Stomach (tissue), 9 donors: ENCODE measurements around the gene SPATA31E1. TPM values are rescaled to one million over a fixed set of nuclear protein-coding genes. Genes with fewer than 3 reads are reported as not detected.

ENCODE experiments used
- DNase-seq, 2 donors: peaks; one replicate each; pipeline versions ENCODE4 v3.0.0 to v3.0.0-alpha.2; 2013 to 2019
- H3K27ac ChIP-seq, 5 donors: fragments of 200-600 bp in 4 of 5; sonication (generic) in 4 of 5; one replicate each; pipeline ENCODE4 v1.5.1; 2013 to 2019; ENCODE audit warnings: mild to moderate bottlenecking in 1 of 5, moderate library complexity in 1 of 5
- H3K27me3 ChIP-seq, 3 donors: fragments of 200-600 bp; sonication (generic); one replicate each; pipeline ENCODE4 v1.5.1; 2017 to 2019; ENCODE audit warnings: mixed run types in 1 of 3
- H3K36me3 ChIP-seq, 4 donors: fragments of 200-600 bp; sonication (generic); 1 replicate in 3 of 4; 2 replicates in 1 of 4; pipeline ENCODE4 v1.5.1; 2016 to 2019
- H3K4me1 ChIP-seq, 4 donors: fragments of 200-600 bp; sonication (generic); one replicate each; pipeline ENCODE4 v1.5.1; 2016 to 2019
- H3K4me3 ChIP-seq, 4 donors: fragments of 200-600 bp; sonication (generic) in 3 of 4; one replicate each; pipeline ENCODE4 v1.5.1; 2016 to 2019; ENCODE audit warnings: mild to moderate bottlenecking in 1 of 4
- H3K9me3 ChIP-seq, 4 donors: fragments of 200-600 bp; sonication (generic); one replicate each; pipeline ENCODE4 v1.5.1; 2016 to 2019
- EP300 ChIP-seq: sonication (generic); formaldehyde crosslinking; IDR thresholded peaks from one replicate; pipeline ENCODE4 v1.6.1; 2017; ENCODE audit warnings: antibody characterized with exemption
- POLR2A ChIP-seq, 4 donors: fragments of 450-650 bp; IDR thresholded peaks; one replicate each; pipeline ENCODE4 v1.6.1; 2016; ENCODE audit warnings: antibody characterized with exemption in 4 of 4, control low read depth in 2 of 4, mild to moderate bottlenecking in 1 of 4, moderate library complexity in 1 of 4
- POLR2AphosphoS5 ChIP-seq, 3 donors: sonication (generic); formaldehyde crosslinking; IDR thresholded peaks; one replicate each; pipeline ENCODE4 v1.6.1; 2016; ENCODE audit warnings: antibody characterized with exemption in 3 of 3
- WGBS, 5 donors: extraction: QIAGEN DNeasy Blood & Tissue Kit in 3 of 5; methylation state at CpG; one replicate each; pipeline versions ENCODE4 v1.1.5 to v1.1.7; 2013 to 2018; 5-methylcytosine and 5-hydroxymethylcytosine counted together
- intact Hi-C: fragments of 100-400 bp; cut with DNase I; formaldehyde crosslinking; loops from one replicate; pipeline ENCODE4 v1.15.1; 2023; ENCODE audit warnings: low total_unique reads
- polyA plus RNA-seq, 3 donors: library from polyadenylated mRNA; stranded (reverse); fragments of 200-250 nt; gene quantifications; one replicate each; pipeline ENCODE4 v1.2.3, GENCODE V29; 2013
- total RNA-seq, 5 donors: library from RNA; depleted of rRNA; stranded (reverse); fragments of >200 nt; gene quantifications; one replicate each; pipeline versions ENCODE4 v1.1.0 to v1.2.3, GENCODE V29; 2014 to 2016
- TF ChIP-seq, protein P1 (sequence below), 7 experiments: fragments of 450-650 bp in 4 of 7; fragments of 200-600 bp in 3 of 7; sonication (generic) in 3 of 7; IDR thresholded peaks; one replicate each; pipeline ENCODE4 v1.5.1; 2016 to 2019; ENCODE audit warnings: antibody characterized with exemption in 7 of 7, control low read depth in 2 of 7, mild to moderate bottlenecking in 1 of 7
- donor health status: healthy with polysubstance abuse.
- donor health status: Bipolar disorder and iron deficiency.
- donor health status: healthy.

The SPATA31E1 gene
- total and polyA plus RNA-seq, 8 donors = not detected

DNA sequence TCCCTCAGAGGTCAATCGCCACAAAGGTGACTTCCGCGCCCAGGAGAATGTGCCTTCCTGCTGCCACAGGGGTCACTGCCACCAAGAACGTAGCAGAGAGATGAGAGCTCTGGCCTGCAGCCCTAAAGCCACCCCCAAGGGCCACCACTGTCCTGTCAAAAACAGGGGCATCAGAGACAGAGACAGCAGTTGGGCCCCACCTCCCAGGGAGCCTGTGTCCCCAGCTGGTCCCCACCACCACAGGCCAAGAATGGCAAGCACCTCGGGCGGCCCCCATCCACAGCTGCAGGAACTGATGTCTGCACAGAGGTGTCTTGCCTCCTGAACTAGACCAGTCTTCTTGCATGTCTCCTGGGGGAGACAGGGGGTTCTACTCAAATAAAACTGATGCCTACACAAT, 5.8 kb downstream of the SPATA31E1 start:
- Histone ChIP-seq H3K4me1 (no peaks in the 10 kb centered on the region), H3K27me3 (peaks cover 0 to 7% (median 0%) of the 10 kb centered on the region in 3 donors), H3K27ac (no peak overlapping the region), H3K9me3 (no peaks in the 10 kb centered on the region), H3K4me3 (no peak overlapping the region), H3K36me3 (no peaks in the 10 kb centered on the region)
- 69 to 80% (median 75%) methylated on average over 2 to 6 of the region's 6 CpGs for WGBS, 5 donors
- DNase-seq = no peak
- TF ChIP-seq EP300 = no peak
- intact Hi-C loops = no loop called here

DNA sequence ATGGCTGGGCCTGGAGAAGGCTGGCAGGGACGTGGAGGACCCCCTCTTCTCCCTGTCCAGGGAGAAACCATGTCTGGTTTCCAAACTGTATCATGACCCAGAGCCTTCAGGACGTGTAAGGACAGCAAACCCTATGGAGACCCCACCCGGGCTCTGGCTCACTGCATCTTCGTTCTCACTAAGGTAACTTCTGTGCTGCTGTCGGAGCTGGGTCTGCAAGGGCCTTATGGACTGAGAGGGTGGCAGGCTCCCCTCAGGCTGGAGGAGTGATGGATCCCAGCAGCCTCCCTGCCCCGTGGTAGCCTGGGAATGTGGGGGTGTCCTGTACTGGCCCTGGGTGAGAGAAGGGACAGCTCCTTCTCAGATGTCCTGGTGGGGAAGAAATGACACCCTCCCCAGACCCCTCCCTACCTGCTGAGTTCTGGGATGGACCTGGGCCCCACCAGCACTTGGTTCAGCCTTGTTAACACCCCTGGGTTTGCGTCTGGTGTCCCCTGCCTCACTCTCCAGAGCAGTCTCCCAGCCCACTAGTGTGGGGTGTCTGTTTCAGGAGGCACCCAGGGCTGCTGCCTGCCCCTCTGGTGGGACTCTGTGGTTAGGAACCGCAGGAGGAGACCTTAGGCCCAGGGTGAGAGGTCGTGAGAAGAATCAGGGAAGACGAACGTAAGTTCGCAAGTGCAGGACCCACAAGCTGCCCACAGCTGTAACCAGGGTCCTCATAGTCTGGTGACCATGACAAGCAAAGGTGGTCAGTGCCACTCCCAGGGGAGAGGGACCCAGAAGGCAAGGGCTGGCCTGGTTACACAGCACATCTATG, 6.6 kb downstream of the SPATA31E1 start:
- H3K27ac ChIP-seq = no peak overlapping the region
- H3K4me3 ChIP-seq = no peak overlapping the region
- TF ChIP-seq EP300 = no peak
- no peak for TF ChIP-seq POLR2AphosphoS5 (IDR thresholded peaks at IDR 0.05)
- no peak for TF ChIP-seq POLR2A (IDR thresholded peaks at IDR 0.05)
- TF ChIP-seq, protein P1, sequence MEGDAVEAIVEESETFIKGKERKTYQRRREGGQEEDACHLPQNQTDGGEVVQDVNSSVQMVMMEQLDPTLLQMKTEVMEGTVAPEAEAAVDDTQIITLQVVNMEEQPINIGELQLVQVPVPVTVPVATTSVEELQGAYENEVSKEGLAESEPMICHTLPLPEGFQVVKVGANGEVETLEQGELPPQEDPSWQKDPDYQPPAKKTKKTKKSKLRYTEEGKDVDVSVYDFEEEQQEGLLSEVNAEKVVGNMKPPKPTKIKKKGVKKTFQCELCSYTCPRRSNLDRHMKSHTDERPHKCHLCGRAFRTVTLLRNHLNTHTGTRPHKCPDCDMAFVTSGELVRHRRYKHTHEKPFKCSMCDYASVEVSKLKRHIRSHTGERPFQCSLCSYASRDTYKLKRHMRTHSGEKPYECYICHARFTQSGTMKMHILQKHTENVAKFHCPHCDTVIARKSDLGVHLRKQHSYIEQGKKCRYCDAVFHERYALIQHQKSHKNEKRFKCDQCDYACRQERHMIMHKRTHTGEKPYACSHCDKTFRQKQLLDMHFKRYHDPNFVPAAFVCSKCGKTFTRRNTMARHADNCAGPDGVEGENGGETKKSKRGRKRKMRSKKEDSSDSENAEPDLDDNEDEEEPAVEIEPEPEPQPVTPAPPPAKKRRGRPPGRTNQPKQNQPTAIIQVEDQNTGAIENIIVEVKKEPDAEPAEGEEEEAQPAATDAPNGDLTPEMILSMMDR (IDR thresholded peaks at IDR 0.05) = no peak
- H3K27me3 ChIP-seq = peaks cover 0 to 7% (median 0%) of the 10 kb centered on the region in 3 donors
- no peaks in the 10 kb centered on the region for H3K4me1 ChIP-seq
- WGBS, 5 donors = 85 to 92% (median 89%) methylated on average over 12 of the region's 12 CpGs
- intact Hi-C loops = no loop called here
- no peaks in the 10 kb centered on the region for H3K9me3 ChIP-seq
- DNase-seq = no peak
- no peaks in the 10 kb centered on the region for H3K36me3 ChIP-seq

DNA sequence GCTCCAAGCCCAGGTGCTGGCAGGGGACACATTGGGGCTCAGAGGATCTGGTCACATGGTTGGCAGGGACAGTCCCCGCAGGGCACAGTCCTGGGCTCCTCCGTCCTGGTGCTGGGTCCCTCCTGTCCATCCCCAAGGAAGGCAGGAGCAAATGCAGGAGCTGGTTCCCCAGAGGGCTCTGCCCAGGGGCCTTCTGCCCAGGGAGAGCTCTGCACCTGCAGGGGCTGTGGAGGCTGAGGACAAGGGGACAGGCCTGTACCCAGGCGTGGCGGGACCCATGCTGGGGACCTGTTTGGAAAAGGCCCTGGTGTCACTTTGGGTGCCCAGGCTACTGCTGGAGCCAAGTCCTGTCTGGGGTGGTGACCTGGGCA, 7.2 kb downstream of the SPATA31E1 start:
- no peaks in the 10 kb centered on the region for H3K9me3 ChIP-seq
- H3K4me1 ChIP-seq = no peaks in the 10 kb centered on the region
- intact Hi-C loops = no loop called here
- H3K27me3 ChIP-seq = peaks cover 0 to 9% (median 0%) of the 10 kb centered on the region in 3 donors
- WGBS, 5 donors = 88 to 93% (median 89%) methylated on average over 2 to 4 of the region's 4 CpGs
- H3K27ac ChIP-seq = no peak overlapping the region
- H3K4me3 ChIP-seq = no peak overlapping the region
- H3K36me3 ChIP-seq = no peaks in the 10 kb centered on the region
- no peak for DNase-seq
- no peak for TF ChIP-seq EP300
- TF ChIP-seq POLR2A (IDR thresholded peaks at IDR 0.05) = no peak
- TF ChIP-seq POLR2AphosphoS5 (IDR thresholded peaks at IDR 0.05) = no peak
- TF ChIP-seq, protein P1 (IDR thresholded peaks at IDR 0.05) = no peak

DNA sequence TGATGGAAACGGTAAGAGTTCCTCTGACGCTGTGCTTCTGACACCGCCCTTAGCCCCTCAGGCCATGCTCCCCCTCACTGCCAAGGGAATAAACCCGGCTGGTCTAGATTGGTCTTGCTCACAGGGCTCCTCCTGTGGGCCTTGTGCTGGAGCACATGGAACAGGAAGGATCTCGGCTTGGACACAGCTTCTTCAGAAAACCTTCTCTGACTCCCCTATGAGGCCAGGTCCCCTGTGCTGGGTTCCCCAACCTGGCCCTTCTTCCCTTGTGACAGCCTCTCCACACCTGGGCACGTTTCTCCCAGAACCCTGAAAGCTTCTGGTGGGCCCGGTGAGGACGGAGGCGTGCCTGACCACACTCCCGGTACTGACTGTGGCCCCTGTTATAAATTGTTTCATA, 8.2 kb downstream of the SPATA31E1 start:
- DNase-seq = no peak
- 72 to 88% (median 82%) methylated on average over 10 of the region's 10 CpGs for WGBS, 5 donors
- Histone ChIP-seq H3K36me3 (no peaks in the 10 kb centered on the region), H3K4me1 (no peaks in the 10 kb centered on the region), H3K27me3 (peaks cover 0 to 14% (median 0%) of the 10 kb centered on the region in 3 donors), H3K9me3 (no peaks in the 10 kb centered on the region), H3K27ac (no peak overlapping the region), H3K4me3 (no peak overlapping the region)
- intact Hi-C loops = no loop called here
- TF ChIP-seq POLR2A (IDR thresholded peaks at IDR 0.05) (no peak), EP300 (no peak), POLR2AphosphoS5 (IDR thresholded peaks at IDR 0.05) (no peak)
- TF ChIP-seq, protein P1 (IDR thresholded peaks at IDR 0.05) = no peak

DNA sequence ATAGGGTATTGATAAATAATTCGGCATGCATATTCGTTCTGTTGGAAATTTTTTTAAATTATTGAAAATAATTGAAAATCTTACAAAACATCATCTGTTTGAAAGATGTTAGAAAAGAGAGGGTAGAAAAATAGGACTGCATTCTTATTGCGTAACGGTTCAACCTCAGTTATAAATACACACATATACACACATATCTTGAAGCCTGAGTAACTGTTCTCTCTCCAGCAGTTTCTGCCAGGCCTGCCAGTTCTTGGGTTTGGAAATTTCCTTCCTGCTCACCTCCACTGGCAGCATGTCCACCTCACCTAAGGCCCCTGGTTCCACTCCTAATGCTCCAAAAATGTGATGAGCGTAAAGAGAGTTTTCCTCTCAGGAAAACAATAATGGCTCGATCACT, 9.1 kb downstream of the SPATA31E1 start:
- Histone ChIP-seq H3K4me3 (no peak overlapping the region), H3K4me1 (no peaks in the 10 kb centered on the region), H3K27me3 (peaks cover 0 to 14% (median 0%) of the 10 kb centered on the region in 3 donors), H3K9me3 (no peaks in the 10 kb centered on the region), H3K36me3 (no peaks in the 10 kb centered on the region), H3K27ac (no peak overlapping the region)
- WGBS, 5 donors = 91 to 96% (median 94%) methylated on average over 6 of the region's 6 CpGs
- intact Hi-C loops = no loop called here
- no peak for DNase-seq
- TF ChIP-seq POLR2A (IDR thresholded peaks at IDR 0.05) = no peak
- TF ChIP-seq POLR2AphosphoS5 (IDR thresholded peaks at IDR 0.05) = no peak
- TF ChIP-seq, protein P1 (IDR thresholded peaks at IDR 0.05) = no peak
- TF ChIP-seq EP300 = no peak
